ENCODE measurements around the gene ADI1.

ADI1 gene

GRCh38 chr2:3534251-3534814 lies 15.0 kb upstream of the ADI1 start:
- Histone ChIP-seq H3K9me2 (ENCODE audit: low read depth, low read length) (no peaks in the 10 kb centered on the region), H3K4me2 (ENCODE audit: low read length) (no peak overlapping the region), H3K4me3 (ENCODE audit: low read depth, low read length, poor library complexity, severe bottlenecking) (no peak overlapping the region), H3K4me1 (ENCODE audit: insufficient read depth, low read length, severe bottlenecking) (peaks cover 27% of the 10 kb centered on the region), H4K20me1 (ENCODE audit: insufficient read depth, low read length) (no peaks in the 10 kb centered on the region), H3K79me2 (ENCODE audit: insufficient read depth, low read length) (no peaks in the 10 kb centered on the region), H2AFZ (ENCODE audit: low read length) (no peak overlapping the region), H3K9ac (ENCODE audit: low read length) (no peak overlapping the region), H3K36me3 (ENCODE audit: insufficient read depth, low read length) (peaks cover 23% of the 10 kb centered on the region), H3K27ac (ENCODE audit: low read depth, low read length, poor library complexity, severe bottlenecking) (no peak overlapping the region), H3K27me3 (ENCODE audit: insufficient read depth, low read length) (no peaks in the 10 kb centered on the region), H3F3A (ENCODE audit: insufficient read depth, low read length) (no peaks in the 10 kb centered on the region), H3K9me3 (ENCODE audit: low read length) (peaks cover 11% of the 10 kb centered on the region)
- TF ChIP-seq EZH2 (IDR thresholded peaks at IDR 0.05; ENCODE audit: borderline replicate concordance, low read length): no peak
- TF ChIP-seq, protein P1, sequence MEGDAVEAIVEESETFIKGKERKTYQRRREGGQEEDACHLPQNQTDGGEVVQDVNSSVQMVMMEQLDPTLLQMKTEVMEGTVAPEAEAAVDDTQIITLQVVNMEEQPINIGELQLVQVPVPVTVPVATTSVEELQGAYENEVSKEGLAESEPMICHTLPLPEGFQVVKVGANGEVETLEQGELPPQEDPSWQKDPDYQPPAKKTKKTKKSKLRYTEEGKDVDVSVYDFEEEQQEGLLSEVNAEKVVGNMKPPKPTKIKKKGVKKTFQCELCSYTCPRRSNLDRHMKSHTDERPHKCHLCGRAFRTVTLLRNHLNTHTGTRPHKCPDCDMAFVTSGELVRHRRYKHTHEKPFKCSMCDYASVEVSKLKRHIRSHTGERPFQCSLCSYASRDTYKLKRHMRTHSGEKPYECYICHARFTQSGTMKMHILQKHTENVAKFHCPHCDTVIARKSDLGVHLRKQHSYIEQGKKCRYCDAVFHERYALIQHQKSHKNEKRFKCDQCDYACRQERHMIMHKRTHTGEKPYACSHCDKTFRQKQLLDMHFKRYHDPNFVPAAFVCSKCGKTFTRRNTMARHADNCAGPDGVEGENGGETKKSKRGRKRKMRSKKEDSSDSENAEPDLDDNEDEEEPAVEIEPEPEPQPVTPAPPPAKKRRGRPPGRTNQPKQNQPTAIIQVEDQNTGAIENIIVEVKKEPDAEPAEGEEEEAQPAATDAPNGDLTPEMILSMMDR (IDR thresholded peaks at IDR 0.05; ENCODE audit: low read length): no peak

GRCh38 chr2:3533836-3534235 lies 14.5 kb upstream of the ADI1 start:
- Histone ChIP-seq H3K4me3 (ENCODE audit: low read depth, low read length, poor library complexity, severe bottlenecking) (no peak overlapping the region), H3K4me1 (ENCODE audit: insufficient read depth, low read length, severe bottlenecking) (peaks cover 27% of the 10 kb centered on the region), H4K20me1 (ENCODE audit: insufficient read depth, low read length) (no peaks in the 10 kb centered on the region), H3K79me2 (ENCODE audit: insufficient read depth, low read length) (no peaks in the 10 kb centered on the region), H3F3A (ENCODE audit: insufficient read depth, low read length) (no peaks in the 10 kb centered on the region), H3K4me2 (ENCODE audit: low read length) (no peak overlapping the region), H3K9me2 (ENCODE audit: low read depth, low read length) (no peaks in the 10 kb centered on the region), H3K27ac (ENCODE audit: low read depth, low read length, poor library complexity, severe bottlenecking) (no peak overlapping the region), H3K9ac (ENCODE audit: low read length) (no peak overlapping the region), H2AFZ (ENCODE audit: low read length) (no peak overlapping the region), H3K27me3 (ENCODE audit: insufficient read depth, low read length) (no peaks in the 10 kb centered on the region), H3K9me3 (ENCODE audit: low read length) (peaks cover 11% of the 10 kb centered on the region), H3K36me3 (ENCODE audit: insufficient read depth, low read length) (peaks cover 23% of the 10 kb centered on the region)
- TF ChIP-seq EZH2 (IDR thresholded peaks at IDR 0.05; ENCODE audit: borderline replicate concordance, low read length): no peak
- TF ChIP-seq, protein P1 (IDR thresholded peaks at IDR 0.05; ENCODE audit: low read length): no peak

GRCh38 chr2:3532941-3533340 lies 13.6 kb upstream of the ADI1 start:
- Histone ChIP-seq H2AFZ (ENCODE audit: low read length) (no peak overlapping the region), H3K9me2 (ENCODE audit: low read depth, low read length) (no peaks in the 10 kb centered on the region), H3K4me2 (ENCODE audit: low read length) (no peak overlapping the region), H3K27me3 (ENCODE audit: insufficient read depth, low read length) (no peaks in the 10 kb centered on the region), H3K9me3 (ENCODE audit: low read length) (peaks cover 11% of the 10 kb centered on the region), H3K36me3 (ENCODE audit: insufficient read depth, low read length) (peaks cover 23% of the 10 kb centered on the region), H3F3A (ENCODE audit: insufficient read depth, low read length) (no peaks in the 10 kb centered on the region), H3K4me3 (ENCODE audit: low read depth, low read length, poor library complexity, severe bottlenecking) (no peak overlapping the region), H3K79me2 (ENCODE audit: insufficient read depth, low read length) (no peaks in the 10 kb centered on the region), H3K27ac (ENCODE audit: low read depth, low read length, poor library complexity, severe bottlenecking) (no peak overlapping the region), H3K4me1 (ENCODE audit: insufficient read depth, low read length, severe bottlenecking) (peaks cover 27% of the 10 kb centered on the region), H3K9ac (ENCODE audit: low read length) (no peak overlapping the region), H4K20me1 (ENCODE audit: insufficient read depth, low read length) (no peaks in the 10 kb centered on the region)
- no peak for TF ChIP-seq EZH2 (IDR thresholded peaks at IDR 0.05; ENCODE audit: borderline replicate concordance, low read length)
- TF ChIP-seq, protein P1 (IDR thresholded peaks at IDR 0.05; ENCODE audit: low read length): no peak
